Caco-2 (cell line): Measurements from ENCODE around the gene ERC1. TPM values are rescaled to one million over a fixed set of nuclear protein-coding genes. Genes with fewer than 3 reads are reported as not detected.

Source experiments
- BruUV-seq: library from RNA; stranded (reverse); fragments of 400-500 nt; replicated peaks from 2 replicates; lab custom pipeline; 2021; lab: Mats Ljungman, UMichigan
- CTCF ChIA-PET: fragments of 300-600 bp; sonication (Branson Sonifier 250); formaldehyde crosslinking; loops from one replicate; lab custom pipeline; 2022; ENCODE audit warnings: antibody characterized with exemption; lab: Charles Lee
- POLR2A ChIA-PET: fragments of 300-600 bp; sonication (Branson Sonifier 250); formaldehyde crosslinking; loops from one replicate; lab custom pipeline; 2022; ENCODE audit warnings: antibody characterized with exemption; lab: Charles Lee
- DNase-seq, 2 experiments: peaks; one replicate each; pipeline versions ENCODE4 v3.0.0 to v3.0.0-alpha.2; 2020 to 2022
- H3K27me3 ChIP-seq: replicated peaks from 2 replicates; pipeline ENCODE4 v1.6.0; 2011; ENCODE audit warnings: low read length; ENCODE audit not compliant: control insufficient read depth, insufficient read depth
- H3K36me3 ChIP-seq: 2 replicates; pipeline ENCODE4 v1.5.1; 2011; ENCODE audit warnings: low read length; ENCODE audit not compliant: control insufficient read depth, insufficient read depth
- H3K4me1 ChIP-seq: fragments of 250-450 bp; sonication (Bioruptor Pico); 2 replicates; pipeline ENCODE4 v1.5.1; 2020; ENCODE audit warnings: mild to moderate bottlenecking
- H3K4me3 ChIP-seq: 2 replicates; pipeline ENCODE4 v1.5.1; 2011; ENCODE audit warnings: low read depth, mild to moderate bottlenecking, control low read depth, low read length
- H3K9me3 ChIP-seq: fragments of 250-450 bp; sonication (Bioruptor Pico); 2 replicates; pipeline ENCODE4 v1.5.1; 2020; ENCODE audit warnings: mild to moderate bottlenecking, moderate library complexity
- H3K27ac Mint-ChIP-seq: one replicate; pipeline ENCODE4 v1.8.0; 2022; ENCODE audit warnings: mixed read lengths; ENCODE audit not compliant: unreplicated experiment
- H3K27me3 Mint-ChIP-seq: one replicate; pipeline ENCODE4 v1.8.0; 2022; ENCODE audit warnings: mixed read lengths; ENCODE audit not compliant: insufficient read depth, unreplicated experiment
- H3K36me3 Mint-ChIP-seq: one replicate; pipeline ENCODE4 v1.8.0; 2022; ENCODE audit warnings: mild to moderate bottlenecking, mixed read lengths; ENCODE audit not compliant: insufficient read depth, unreplicated experiment
- H3K4me1 Mint-ChIP-seq: one replicate; pipeline ENCODE4 v1.8.0; 2022; ENCODE audit warnings: low read depth, mixed read lengths; ENCODE audit not compliant: unreplicated experiment
- H3K4me3 Mint-ChIP-seq: one replicate; pipeline ENCODE4 v1.8.0; 2022; ENCODE audit warnings: mild to moderate bottlenecking, moderate library complexity, mixed read lengths; ENCODE audit not compliant: unreplicated experiment
- H3K9me3 Mint-ChIP-seq: one replicate; pipeline ENCODE4 v1.8.0; 2022; ENCODE audit warnings: mixed read lengths; ENCODE audit not compliant: unreplicated experiment
- intact Hi-C: fragments of 100-400 bp; cut with micrococcal nuclease; formaldehyde crosslinking; loops from one replicate; pipeline ENCODE4 v1.10.0; 2022; ENCODE audit not compliant: unreplicated experiment
- total RNA-seq: library from RNA; stranded (reverse); gene quantifications from 2 replicates; pipeline ENCODE4 v1.2.3, GENCODE V29; 2022
- TF ChIP-seq, protein P1 (sequence below), 2 experiments: fragments of 200-600 bp in 1 of 2; IDR thresholded peaks; 1 replicate in 1 of 2; 2 replicates in 1 of 2; pipeline versions ENCODE4 v1.5.1 to v1.8.0; 2011 to 2022; ENCODE audit warnings: antibody characterized with exemption in 1 of 2, control low read depth in 1 of 2, inconsistent platforms in 1 of 2, low read depth in 1 of 2, low read length in 1 of 2, mild to moderate bottlenecking in 1 of 2, moderate library complexity in 1 of 2; ENCODE audit not compliant: insufficient read depth in 1 of 2, severe bottlenecking in 1 of 2, unreplicated experiment in 1 of 2

Gene ERC1
- total RNA-seq, 1 experiment from 2014 or later: 88.4 TPM

DNA sequence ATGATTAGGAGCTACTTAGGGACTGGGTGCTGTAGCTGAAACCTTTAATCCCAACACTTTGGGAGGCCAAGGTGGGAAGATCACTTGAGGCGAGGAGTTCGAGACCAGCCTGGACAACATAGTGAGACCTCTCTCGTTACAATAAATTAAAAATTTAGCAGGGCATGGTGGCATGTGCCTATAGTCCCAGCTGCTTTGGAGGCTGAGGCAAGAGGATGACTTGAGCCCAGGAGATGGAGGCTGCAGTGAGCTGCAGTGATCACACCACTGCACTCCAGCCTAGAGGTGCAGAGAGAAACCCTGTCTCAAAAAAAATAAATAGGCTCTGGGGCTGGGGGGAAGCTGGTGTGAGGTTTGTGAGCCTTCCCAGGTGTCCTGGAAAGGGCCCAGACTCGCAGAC is 506.1 kb downstream of the ERC1 start:
- TF ChIP-seq, protein P1, sequence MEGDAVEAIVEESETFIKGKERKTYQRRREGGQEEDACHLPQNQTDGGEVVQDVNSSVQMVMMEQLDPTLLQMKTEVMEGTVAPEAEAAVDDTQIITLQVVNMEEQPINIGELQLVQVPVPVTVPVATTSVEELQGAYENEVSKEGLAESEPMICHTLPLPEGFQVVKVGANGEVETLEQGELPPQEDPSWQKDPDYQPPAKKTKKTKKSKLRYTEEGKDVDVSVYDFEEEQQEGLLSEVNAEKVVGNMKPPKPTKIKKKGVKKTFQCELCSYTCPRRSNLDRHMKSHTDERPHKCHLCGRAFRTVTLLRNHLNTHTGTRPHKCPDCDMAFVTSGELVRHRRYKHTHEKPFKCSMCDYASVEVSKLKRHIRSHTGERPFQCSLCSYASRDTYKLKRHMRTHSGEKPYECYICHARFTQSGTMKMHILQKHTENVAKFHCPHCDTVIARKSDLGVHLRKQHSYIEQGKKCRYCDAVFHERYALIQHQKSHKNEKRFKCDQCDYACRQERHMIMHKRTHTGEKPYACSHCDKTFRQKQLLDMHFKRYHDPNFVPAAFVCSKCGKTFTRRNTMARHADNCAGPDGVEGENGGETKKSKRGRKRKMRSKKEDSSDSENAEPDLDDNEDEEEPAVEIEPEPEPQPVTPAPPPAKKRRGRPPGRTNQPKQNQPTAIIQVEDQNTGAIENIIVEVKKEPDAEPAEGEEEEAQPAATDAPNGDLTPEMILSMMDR (IDR thresholded peaks at IDR 0.05; ENCODE audit: insufficient read depth in 1 of 2, low read depth in 1 of 2, low read length in 1 of 2, severe bottlenecking in 1 of 2, unreplicated experiment in 1 of 2): no peak
- Mint-ChIP-seq H3K36me3 (peaks cover 24% of the 10 kb centered on the region), H3K27ac (no peak overlapping the region), H3K27me3 (no peaks in the 10 kb centered on the region), H3K4me3 (no peak overlapping the region), H3K4me1 (no peaks in the 10 kb centered on the region), H3K9me3 (no peaks in the 10 kb centered on the region)
- ChIA-PET CTCF (interaction anchor here (1.3 kb wide), 1 partner anchor 379 kb away, joined by 4 read pairs; no protein-coding TSS in a partner anchor), POLR2A (no interaction called here)
- BruUV-seq: no TSS peak
- H3K9me3 ChIP-seq: no peaks in the 10 kb centered on the region
- no peak overlapping the region for H3K4me3 ChIP-seq
- H3K36me3 ChIP-seq: no peaks in the 10 kb centered on the region
- H3K4me1 ChIP-seq: no peaks in the 10 kb centered on the region
- H3K27me3 ChIP-seq: no peaks in the 10 kb centered on the region
- DNase-seq: no peak
- intact Hi-C loops: no loop called here

DNA sequence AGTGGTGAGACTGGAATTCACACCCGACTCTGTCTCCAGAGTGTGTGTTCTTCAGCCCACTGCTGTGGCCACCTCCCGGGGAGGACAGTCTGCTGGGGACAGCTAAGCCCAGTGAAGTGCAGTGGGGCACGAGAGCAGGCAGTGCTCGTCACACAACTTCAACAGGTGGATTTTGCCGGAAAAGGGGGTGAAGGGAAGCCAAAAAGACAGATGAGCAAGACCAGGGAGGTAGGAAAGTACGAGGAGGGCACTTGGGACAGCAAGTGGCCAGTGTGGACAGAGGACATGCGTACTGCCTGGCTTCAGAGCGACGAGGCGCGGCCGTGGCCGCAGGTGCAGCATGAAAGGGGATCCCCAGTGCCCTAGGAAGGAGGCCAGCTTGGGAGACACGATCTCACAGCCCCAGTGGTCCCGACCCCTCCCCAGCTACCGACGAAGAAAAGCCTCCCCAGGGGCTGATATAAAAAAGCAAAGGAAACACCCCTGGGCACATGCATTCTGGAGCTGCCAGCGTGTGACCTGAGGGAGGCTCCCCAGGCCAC is 507.2 kb downstream of the ERC1 start:
- intact Hi-C loops: no loop called here
- CTCF ChIA-PET: no interaction called here
- POLR2A ChIA-PET: no interaction called here
- Mint-ChIP-seq H3K27me3 (no peaks in the 10 kb centered on the region), H3K4me3 (no peak overlapping the region), H3K4me1 (no peaks in the 10 kb centered on the region), H3K36me3 (peaks cover 24% of the 10 kb centered on the region), H3K27ac (no peak overlapping the region), H3K9me3 (no peaks in the 10 kb centered on the region)
- Histone ChIP-seq H3K4me3 (no peak overlapping the region), H3K36me3 (no peaks in the 10 kb centered on the region), H3K27me3 (no peaks in the 10 kb centered on the region), H3K4me1 (no peaks in the 10 kb centered on the region), H3K9me3 (no peaks in the 10 kb centered on the region)
- TF ChIP-seq, protein P1 (IDR thresholded peaks at IDR 0.05; ENCODE audit: insufficient read depth in 1 of 2, low read depth in 1 of 2, low read length in 1 of 2, severe bottlenecking in 1 of 2, unreplicated experiment in 1 of 2): no peak
- no TSS peak for BruUV-seq
- no peak for DNase-seq

- ChIA-PET CTCF (no interaction called here), POLR2A (no interaction called here)
- no peaks in the 10 kb centered on the region for H3K4me1 Mint-ChIP-seq
- H3K9me3 Mint-ChIP-seq: no peaks in the 10 kb centered on the region
- no peaks in the 10 kb centered on the region for H3K27me3 Mint-ChIP-seq
- H3K4me3 Mint-ChIP-seq: no peak overlapping the region
- intact Hi-C loops: no loop called here
- H3K36me3 Mint-ChIP-seq: peaks cover 14% of the 10 kb centered on the region
- H3K4me3 ChIP-seq: no peak overlapping the region
- no peaks in the 10 kb centered on the region for H3K9me3 ChIP-seq
- no peaks in the 10 kb centered on the region for H3K4me1 ChIP-seq
- no peaks in the 10 kb centered on the region for H3K27me3 ChIP-seq
- no TSS peak for BruUV-seq
- no peak overlapping the region for H3K27ac Mint-ChIP-seq
- TF ChIP-seq, protein P1 (IDR thresholded peaks at IDR 0.05; ENCODE audit: insufficient read depth in 1 of 2, low read depth in 1 of 2, low read length in 1 of 2, severe bottlenecking in 1 of 2, unreplicated experiment in 1 of 2): no peak
- H3K36me3 ChIP-seq: no peaks in the 10 kb centered on the region
- no peak for DNase-seq
Observed at GRCh38 chr12:1499351-1499750, 508.3 kb downstream of the ERC1 start.
